HG03103 (cell line): ENCODE measurements around the gene WASHC1.
"Not testable (repeated sequence)": the region's sequence is repeated elsewhere in the genome, so short reads cannot be mapped to it uniquely, and the experiment has no call there.

Experiments
- ATAC-seq: cut with Tn5 transposase; IDR thresholded peaks from one replicate; pipeline ENCODE4 v1.9.1; 2021; ENCODE audit warnings: low read depth; ENCODE audit not compliant: unreplicated experiment

WASHC1 gene

GRCh38 chr9:16875-17274, 12.4 kb downstream of the WASHC1 start:
- ATAC-seq: not testable (repeated sequence)

DNA sequence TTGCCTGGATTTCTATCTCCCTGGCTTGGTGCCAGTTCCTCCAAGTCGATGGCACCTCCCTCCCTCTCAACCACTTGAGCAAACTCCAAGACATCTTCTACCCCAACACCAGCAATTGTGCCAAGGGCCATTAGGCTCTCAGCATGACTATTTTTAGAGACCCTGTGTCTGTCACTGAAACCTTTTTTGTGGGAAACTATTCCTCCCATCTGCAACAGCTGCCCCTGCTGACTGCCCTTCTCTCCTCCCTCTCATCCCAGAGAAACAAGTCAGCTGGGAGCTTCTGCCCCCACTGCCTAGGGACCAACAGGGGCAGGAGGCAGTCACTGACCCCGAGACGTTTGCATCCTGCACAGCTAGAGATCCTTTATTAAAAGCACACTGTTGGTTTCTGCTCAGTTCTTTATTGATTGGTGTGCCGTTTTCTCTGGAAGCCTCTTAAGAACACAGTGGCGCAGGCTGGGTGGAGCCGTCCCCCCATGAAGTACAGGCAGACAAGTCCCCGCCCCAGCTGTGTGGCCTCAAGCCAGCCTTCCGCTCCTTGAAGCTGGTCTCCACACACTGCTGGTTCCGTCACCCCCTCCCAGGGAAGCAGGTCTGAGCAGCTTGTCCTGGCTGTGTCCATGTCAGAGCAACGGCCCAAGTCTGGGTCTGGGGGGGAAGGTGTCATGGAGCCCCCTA, 15.0 kb downstream of the WASHC1 start:
- ATAC-seq: not testable (repeated sequence)

- not testable (repeated sequence) for ATAC-seq
These were observed 18.1 kb downstream of the WASHC1 start for GRCh38 chr9:11206-11605.

- ATAC-seq: not testable (repeated sequence)
These were observed 18.6 kb downstream of the WASHC1 start for GRCh38 chr9:10653-11053.

GRCh38 chr9:10207-10606, 19.0 kb downstream of the WASHC1 start:
- ATAC-seq: not testable (repeated sequence)
